Epithelial cell of proximal tubule (primary cell): ENCODE measurements around the gene EYA2. TPM values are rescaled to one million over a fixed set of nuclear protein-coding genes. Genes with fewer than 3 reads are reported as not detected.

Experiments used
- DNase-seq: peaks from one replicate; pipeline ENCODE4 v3.0.0-alpha.2; 2011; ENCODE audit warnings: low read depth
- H3K4me3 ChIP-seq: 2 replicates; pipeline ENCODE4 v1.5.1; 2011; ENCODE audit warnings: low read depth, mild to moderate bottlenecking, low read length
- total RNA-seq: library from RNA; depleted of rRNA; stranded (reverse); fragments of >200 nt; gene quantifications from 2 replicates; pipeline ENCODE4 v1.2.3, GENCODE V29; 2015
- TF ChIP-seq, protein P1 (sequence below): conservative IDR thresholded peaks from 2 replicates; pipeline ENCODE4 v1.5.1; 2012; ENCODE audit warnings: low read depth, mild to moderate bottlenecking, low read length

The EYA2 gene
- total RNA-seq, 1 donor from 2014 or later = not detected

DNA sequence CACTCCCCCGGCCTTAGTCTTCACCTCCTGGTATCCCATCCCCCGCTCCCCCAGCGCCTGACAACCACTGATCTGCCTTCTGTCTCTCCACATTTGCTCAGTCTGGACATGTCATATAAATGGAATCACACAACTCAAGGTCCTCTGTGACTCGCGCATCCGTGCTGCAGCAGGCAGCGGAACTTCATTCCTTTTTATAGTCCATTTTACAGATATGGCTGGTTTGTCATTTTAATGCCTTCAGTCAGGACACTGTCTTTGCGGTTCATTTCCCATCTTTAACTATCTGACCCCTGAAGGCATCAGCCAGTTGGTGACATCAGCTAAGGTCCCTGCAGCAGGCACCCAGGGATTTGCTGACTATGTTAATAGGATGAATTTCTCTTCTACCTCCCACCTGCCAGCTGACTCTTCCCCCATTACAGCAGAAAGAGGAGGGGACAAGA is 336.2 kb downstream of the EYA2 start:
- H3K4me3 ChIP-seq = no peak overlapping the region
- TF ChIP-seq, protein P1, sequence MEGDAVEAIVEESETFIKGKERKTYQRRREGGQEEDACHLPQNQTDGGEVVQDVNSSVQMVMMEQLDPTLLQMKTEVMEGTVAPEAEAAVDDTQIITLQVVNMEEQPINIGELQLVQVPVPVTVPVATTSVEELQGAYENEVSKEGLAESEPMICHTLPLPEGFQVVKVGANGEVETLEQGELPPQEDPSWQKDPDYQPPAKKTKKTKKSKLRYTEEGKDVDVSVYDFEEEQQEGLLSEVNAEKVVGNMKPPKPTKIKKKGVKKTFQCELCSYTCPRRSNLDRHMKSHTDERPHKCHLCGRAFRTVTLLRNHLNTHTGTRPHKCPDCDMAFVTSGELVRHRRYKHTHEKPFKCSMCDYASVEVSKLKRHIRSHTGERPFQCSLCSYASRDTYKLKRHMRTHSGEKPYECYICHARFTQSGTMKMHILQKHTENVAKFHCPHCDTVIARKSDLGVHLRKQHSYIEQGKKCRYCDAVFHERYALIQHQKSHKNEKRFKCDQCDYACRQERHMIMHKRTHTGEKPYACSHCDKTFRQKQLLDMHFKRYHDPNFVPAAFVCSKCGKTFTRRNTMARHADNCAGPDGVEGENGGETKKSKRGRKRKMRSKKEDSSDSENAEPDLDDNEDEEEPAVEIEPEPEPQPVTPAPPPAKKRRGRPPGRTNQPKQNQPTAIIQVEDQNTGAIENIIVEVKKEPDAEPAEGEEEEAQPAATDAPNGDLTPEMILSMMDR = no peak
- no peak for DNase-seq

DNA sequence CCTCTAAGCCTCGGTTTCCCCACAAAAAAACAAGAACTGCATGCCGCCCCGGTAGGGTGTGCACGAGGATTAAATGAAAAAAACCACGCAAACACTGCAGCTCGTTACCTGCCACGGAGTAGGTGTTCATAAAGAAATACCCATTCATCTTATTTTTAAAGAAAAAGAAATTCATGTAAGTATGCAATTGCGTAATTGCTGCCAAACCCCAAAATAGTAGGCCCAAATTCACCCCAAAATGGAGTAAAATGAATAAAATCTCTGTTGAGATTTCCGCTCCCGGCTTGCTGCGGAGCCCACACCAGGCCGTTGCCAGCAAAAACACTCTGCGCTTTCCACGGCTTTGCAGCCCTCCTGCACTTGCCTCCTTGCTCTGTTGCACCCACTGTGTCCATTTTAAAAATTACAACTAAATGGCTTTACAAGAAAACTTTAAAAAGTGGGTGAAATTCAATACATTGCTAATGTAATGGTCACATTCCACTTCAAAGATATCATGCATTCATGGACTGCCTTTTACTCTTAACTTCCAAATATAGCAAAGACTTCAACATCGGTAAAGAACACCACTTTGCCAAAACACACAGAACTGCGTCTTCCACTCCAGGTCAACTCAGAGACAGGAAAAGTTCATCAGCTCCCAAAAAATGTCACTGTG is 336.9 kb downstream of the EYA2 start:
- DNase-seq = no peak
- TF ChIP-seq, protein P1 = no peak
- no peak overlapping the region for H3K4me3 ChIP-seq

DNA sequence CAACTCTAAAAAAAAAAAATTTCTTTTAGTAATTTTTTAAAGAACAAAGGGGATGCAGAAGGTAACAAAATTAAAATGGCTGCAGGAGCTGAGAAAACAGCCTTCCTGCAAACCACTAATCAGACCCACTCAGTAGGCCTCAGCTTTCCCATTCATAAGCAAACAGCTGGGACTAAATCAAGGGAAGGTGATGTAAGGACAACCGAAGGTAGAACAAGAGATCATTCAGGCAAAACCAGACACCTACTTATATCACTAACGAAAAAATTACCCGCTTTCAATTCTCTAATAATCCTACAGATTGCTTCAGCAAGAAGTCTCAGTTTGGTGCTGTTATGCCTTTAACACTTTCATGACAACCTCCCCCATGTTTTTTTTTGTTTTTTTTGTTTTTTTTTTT is 337.9 kb downstream of the EYA2 start:
- H3K4me3 ChIP-seq = no peak overlapping the region
- TF ChIP-seq, protein P1 = no peak
- DNase-seq = no peak

DNA sequence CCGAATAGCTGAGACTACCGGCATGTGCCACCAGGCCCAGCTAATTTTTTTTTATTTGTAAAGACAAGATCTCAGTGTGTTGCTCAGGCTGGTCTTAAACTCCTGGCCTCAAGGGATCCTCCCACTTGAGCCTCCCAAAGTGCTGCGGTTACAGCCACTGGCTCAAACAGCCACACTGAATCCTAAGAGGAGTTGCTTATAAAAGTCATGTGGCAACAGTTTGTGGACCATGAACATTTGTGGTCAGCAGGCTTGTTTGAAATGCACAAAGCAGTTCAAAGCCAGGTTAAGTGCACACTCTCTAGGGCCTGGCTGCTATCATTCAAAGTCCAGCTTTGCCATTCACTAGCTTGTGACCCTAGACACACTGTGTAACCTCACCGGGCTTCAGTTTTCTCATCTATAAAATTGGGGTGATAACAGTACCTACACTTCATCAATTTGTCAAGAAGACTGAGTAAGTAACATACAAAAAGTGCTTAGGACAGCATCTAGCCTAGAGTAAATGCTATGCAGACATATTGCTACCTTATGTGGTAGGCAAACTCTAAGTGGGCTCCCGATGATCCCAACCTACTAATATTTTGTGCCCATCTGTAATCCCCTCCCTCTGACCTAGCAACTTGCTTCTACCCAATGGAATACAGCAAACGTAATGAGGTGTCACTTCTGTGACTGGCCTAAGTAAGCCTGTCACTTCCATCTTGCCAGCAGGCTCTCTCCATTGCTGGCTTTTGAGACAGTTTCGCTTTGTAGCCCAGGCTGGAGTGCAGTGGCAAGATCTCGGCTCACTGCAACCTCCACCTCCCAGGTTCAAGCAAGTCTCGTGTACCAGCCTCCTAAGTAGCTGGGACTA is 338.9 kb downstream of the EYA2 start:
- DNase-seq = peak; percentile 19
- TF ChIP-seq, protein P1 = no peak
- H3K4me3 ChIP-seq = no peak overlapping the region

DNA sequence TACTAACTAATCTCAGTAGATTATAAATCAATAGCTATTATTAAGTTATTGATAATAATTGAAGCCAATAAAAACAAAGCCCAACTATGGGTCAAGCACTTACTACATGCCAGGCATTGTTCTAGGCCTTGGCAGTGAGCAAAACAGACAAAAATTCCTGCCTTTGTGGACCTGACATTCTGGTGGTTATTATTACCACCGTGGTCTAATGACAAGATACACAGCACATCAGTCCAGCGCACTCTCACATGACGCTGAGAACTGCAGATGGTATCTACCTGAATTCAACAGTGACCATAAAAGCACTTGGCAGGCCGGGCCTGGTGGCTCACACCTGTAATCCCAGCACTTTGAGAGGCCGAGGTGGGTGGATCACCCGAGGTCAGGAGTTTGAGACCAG is 340.5 kb downstream of the EYA2 start:
- no peak for DNase-seq
- H3K4me3 ChIP-seq = no peak overlapping the region

DNA sequence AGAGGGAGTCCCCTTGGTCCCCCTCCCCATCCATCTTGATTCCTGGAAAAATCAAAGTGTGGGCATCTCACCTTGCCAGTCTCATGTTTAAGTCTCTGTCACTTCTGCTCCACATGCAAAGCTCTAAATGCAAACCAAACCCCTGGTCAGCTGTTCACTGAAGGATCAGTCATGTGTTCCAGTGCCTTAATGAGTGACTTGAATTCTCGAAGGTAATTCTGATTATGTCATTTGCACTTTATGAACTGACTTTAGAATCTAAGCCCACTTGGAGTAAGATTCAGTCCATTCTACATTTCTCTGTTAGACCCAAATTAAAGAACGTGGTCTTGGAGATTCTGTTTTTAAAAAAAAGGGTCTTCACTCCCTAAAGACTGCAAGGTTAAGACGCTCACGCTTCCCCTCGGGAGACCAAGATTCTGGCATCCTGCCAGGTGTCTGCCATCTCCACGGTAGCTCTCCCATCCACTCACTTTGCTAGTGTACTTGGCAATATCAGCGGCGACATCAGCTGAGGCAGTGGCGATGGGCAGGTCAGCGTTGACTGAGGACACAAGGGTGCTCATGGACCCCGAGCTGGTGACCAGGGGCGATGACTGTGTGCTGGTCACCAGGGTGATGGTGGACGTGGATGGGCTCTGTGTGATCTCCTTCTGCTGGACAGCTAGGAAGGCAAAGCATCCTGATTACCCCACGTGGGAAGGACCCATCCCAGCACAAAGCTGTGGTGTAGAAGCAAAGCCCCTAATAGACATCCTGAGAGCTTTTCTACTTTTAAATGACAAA is 341.4 kb downstream of the EYA2 start:
- DNase-seq = no peak
- TF ChIP-seq, protein P1 = no peak
- H3K4me3 ChIP-seq = no peak overlapping the region

More for the DNA sequence above, 340.5 kb downstream of the EYA2 start:
- TF ChIP-seq, protein P1 = no peak
